Activated naive CD4-positive, alpha-beta T cell treated with anti-CD3 and anti-CD28 coated beads for 36 hours (primary cell): ENCODE measurements around the gene ANKRD22. TPM values are rescaled to one million over a fixed set of nuclear protein-coding genes. Genes with fewer than 3 reads are reported as not detected.

Experiments
- CTCF ChIA-PET: fragments of 350-600 bp; sonication (Branson Sonifier 250); formaldehyde crosslinking; loops from one replicate; lab custom pipeline; 2021; ENCODE audit warnings: antibody characterized with exemption; lab: Charles Lee
- DNase-seq: peaks from one replicate; pipeline ENCODE4 v3.0.0-alpha.2; 2020
- H3K27ac Mint-ChIP-seq: one replicate; pipeline ENCODE4 v1.8.0; 2021; ENCODE audit warnings: mild to moderate bottlenecking, mixed read lengths
- H3K27me3 Mint-ChIP-seq: one replicate; pipeline ENCODE4 v1.8.0; 2021; ENCODE audit warnings: low read depth, mixed read lengths
- H3K36me3 Mint-ChIP-seq: one replicate; pipeline ENCODE4 v1.8.0; 2021; ENCODE audit warnings: low read depth, mixed read lengths
- H3K4me1 Mint-ChIP-seq: one replicate; pipeline ENCODE4 v1.8.0; 2021; ENCODE audit warnings: low read depth, mixed read lengths
- H3K4me3 Mint-ChIP-seq: one replicate; pipeline ENCODE4 v1.8.0; 2021; ENCODE audit warnings: mild to moderate bottlenecking, moderate library complexity, mixed read lengths
- H3K9me3 Mint-ChIP-seq: one replicate; pipeline ENCODE4 v1.8.0; 2021; ENCODE audit warnings: mixed read lengths
- intact Hi-C: fragments of 100-400 bp; cut with micrococcal nuclease; formaldehyde crosslinking; loops from one replicate; pipeline ENCODE4 v1.15.1; 2023
- total RNA-seq, 2 experiments: library from RNA; stranded (reverse); gene quantifications; one replicate each; pipeline ENCODE4 v1.2.3, GENCODE V29; 2021

ANKRD22 gene
- total RNA-seq, result under 1 TPM in 1 of 2 experiments, not detected in 1; 0.12 TPM

GRCh38 chr10:88851706-88852105 lies at the start of gene ANKRD22:
Gene ANKRD22, minus strand, starts transcription at chr10:88851844. Its CDS starts 237 bp downstream, at chr10:88851607.
- intact Hi-C loops, result no loop called here
- H3K4me1 Mint-ChIP-seq, result peaks cover 13% of the 10 kb centered on the region
- peaks cover 2% of the 10 kb centered on the region for H3K27me3 Mint-ChIP-seq
- H3K27ac Mint-ChIP-seq, result no peak within 1 kb of the TSS
- H3K36me3 Mint-ChIP-seq, result no peaks in the 10 kb centered on the region
- H3K9me3 Mint-ChIP-seq, result no peaks in the 10 kb centered on the region
- DNase-seq, result no peak
- H3K4me3 Mint-ChIP-seq, result no peak within 1 kb of the TSS
- CTCF ChIA-PET, result interaction anchor here (0.7 to 2.1 kb wide), 3 partner anchors 16 to 81 kb away, joined by 4 to 5 read pairs (median 4); no protein-coding TSS in a partner anchor

GRCh38 chr10:88899886-88900285 lies 48.2 kb upstream of the ANKRD22 start:
- H3K4me3 Mint-ChIP-seq, result no peak overlapping the region
- no peaks in the 10 kb centered on the region for H3K9me3 Mint-ChIP-seq
- intact Hi-C loops, result loop anchor here (2.0 to 10.0 kb wide), 2 partner anchors 65 to 1815 kb away; no protein-coding TSS in a partner anchor
- CTCF ChIA-PET, result interaction anchor here (0.7 to 4.6 kb wide), 8 partner anchors 8 to 76 kb away, joined by 3 to 44 read pairs (median 12); partner anchors contain the start of gene STAMBPL1
- H3K4me1 Mint-ChIP-seq, result peaks cover 72% of the 10 kb centered on the region
- no peak overlapping the region for H3K27ac Mint-ChIP-seq
- no peaks in the 10 kb centered on the region for H3K27me3 Mint-ChIP-seq
- peaks cover 19% of the 10 kb centered on the region for H3K36me3 Mint-ChIP-seq
- DNase-seq, result no peak

- Mint-ChIP-seq H3K36me3 (peaks cover 18% of the 10 kb centered on the region), H3K4me3 (no peak overlapping the region), H3K4me1 (peaks cover 72% of the 10 kb centered on the region), H3K27me3 (no peaks in the 10 kb centered on the region), H3K9me3 (no peaks in the 10 kb centered on the region), H3K27ac (no peak overlapping the region)
- intact Hi-C loops, result no loop called here
- DNase-seq, result no peak
- CTCF ChIA-PET, result interaction anchor here (1.5 to 4.6 kb wide), 4 partner anchors 9 to 34 kb away, joined by 5 to 36 read pairs (median 12); no protein-coding TSS in a partner anchor
Observed at GRCh38 chr10:88898727-88899126, 47.1 kb upstream of the ANKRD22 start.

GRCh38 chr10:88896994-88897853 lies 45.6 kb upstream of the ANKRD22 start:
- Mint-ChIP-seq H3K27ac (peak overlapping the region; percentile 78), H3K27me3 (no peaks in the 10 kb centered on the region), H3K9me3 (no peaks in the 10 kb centered on the region), H3K4me3 (peak overlapping the region; percentile 32), H3K36me3 (peaks cover 4% of the 10 kb centered on the region), H3K4me1 (peaks cover 62% of the 10 kb centered on the region)
- CTCF ChIA-PET, result interaction anchor here (1.0 to 2.0 kb wide), 4 partner anchors 9 to 61 kb away, joined by 3 to 10 read pairs (median 4); no protein-coding TSS in a partner anchor
- peak; percentile 32 for DNase-seq
- intact Hi-C loops, result loop anchor here (1.0 kb wide), 2 partner anchors 11 to 16 kb away; no protein-coding TSS in a partner anchor

GRCh38 chr10:88896372-88896993 lies 44.8 kb upstream of the ANKRD22 start:
- Mint-ChIP-seq H3K4me3 (peak overlapping the region; percentile 42), H3K9me3 (no peaks in the 10 kb centered on the region), H3K27ac (peak overlapping the region; percentile 78), H3K27me3 (no peaks in the 10 kb centered on the region), H3K4me1 (peaks cover 59% of the 10 kb centered on the region), H3K36me3 (peaks cover 2% of the 10 kb centered on the region)
- DNase-seq, result no peak
- CTCF ChIA-PET, result interaction anchor here (0.6 to 2.0 kb wide), 6 partner anchors 10 to 86 kb away, joined by 3 to 10 read pairs (median 4); no protein-coding TSS in a partner anchor
- intact Hi-C loops, result no loop called here

GRCh38 chr10:88895250-88895649 lies 43.6 kb upstream of the ANKRD22 start:
- Mint-ChIP-seq H3K4me1 (peaks cover 53% of the 10 kb centered on the region), H3K36me3 (peaks cover 2% of the 10 kb centered on the region), H3K9me3 (no peaks in the 10 kb centered on the region)

GRCh38 chr10:88893611-88894010 lies 42.0 kb upstream of the ANKRD22 start:
- H3K27ac Mint-ChIP-seq, result no peak overlapping the region
- CTCF ChIA-PET, result interaction anchor here (1.3 kb wide), 1 partner anchor 59 kb away, joined by 3 read pairs; no protein-coding TSS in a partner anchor
- no peaks in the 10 kb centered on the region for H3K27me3 Mint-ChIP-seq
- H3K9me3 Mint-ChIP-seq, result no peaks in the 10 kb centered on the region
- peaks cover 56% of the 10 kb centered on the region for H3K4me1 Mint-ChIP-seq
- intact Hi-C loops, result no loop called here
- DNase-seq, result no peak
- peaks cover 2% of the 10 kb centered on the region for H3K36me3 Mint-ChIP-seq
- H3K4me3 Mint-ChIP-seq, result no peak overlapping the region

More at GRCh38 chr10:88895250-88895649, 43.6 kb upstream of the ANKRD22 start:
- Mint-ChIP-seq H3K27ac (no peak overlapping the region), H3K4me3 (no peak overlapping the region), H3K27me3 (no peaks in the 10 kb centered on the region)
- no peak for DNase-seq
- intact Hi-C loops, result no loop called here
- CTCF ChIA-PET, result interaction anchor here (0.5 to 1.2 kb wide), 6 partner anchors 37 to 342 kb away, joined by 3 to 6 read pairs (median 3); no protein-coding TSS in a partner anchor

- DNase-seq, result no peak
- H3K4me1 Mint-ChIP-seq, result peaks cover 60% of the 10 kb centered on the region
- CTCF ChIA-PET, result interaction anchor here (1.2 to 1.3 kb wide), 2 partner anchors 14 to 58 kb away, joined by 3 read pairs; no protein-coding TSS in a partner anchor
Observed at GRCh38 chr10:88892222-88892967, 40.8 kb upstream of the ANKRD22 start.

GRCh38 chr10:88890681-88891381 lies 39.2 kb upstream of the ANKRD22 start:
- Mint-ChIP-seq H3K27me3 (no peaks in the 10 kb centered on the region), H3K36me3 (no peaks in the 10 kb centered on the region), H3K9me3 (no peaks in the 10 kb centered on the region), H3K27ac (no peak overlapping the region), H3K4me1 (peaks cover 57% of the 10 kb centered on the region), H3K4me3 (no peak overlapping the region)
- intact Hi-C loops, result no loop called here
- DNase-seq, result no peak
- CTCF ChIA-PET, result interaction anchor here (1.2 kb wide), 1 partner anchor 42 kb away, joined by 4 read pairs; no protein-coding TSS in a partner anchor

More at GRCh38 chr10:88892222-88892967, 40.8 kb upstream of the ANKRD22 start:
- Mint-ChIP-seq H3K27me3 (no peaks in the 10 kb centered on the region), H3K36me3 (peaks cover 2% of the 10 kb centered on the region), H3K27ac (no peak overlapping the region), H3K9me3 (no peaks in the 10 kb centered on the region), H3K4me3 (no peak overlapping the region)
- intact Hi-C loops, result no loop called here

GRCh38 chr10:88889559-88890337 lies 38.1 kb upstream of the ANKRD22 start:
- H3K27ac Mint-ChIP-seq, result no peak overlapping the region

More at GRCh38 chr10:88889559-88890337, 38.1 kb upstream of the ANKRD22 start:
- H3K4me1 Mint-ChIP-seq, result peaks cover 57% of the 10 kb centered on the region
- intact Hi-C loops, result loop anchor here (10.0 kb wide), 1 partner anchor 525 kb away; the partner anchor contains the start of gene IFIT5
- no peak overlapping the region for H3K4me3 Mint-ChIP-seq
- no peaks in the 10 kb centered on the region for H3K27me3 Mint-ChIP-seq
- DNase-seq, result no peak
- CTCF ChIA-PET, result interaction anchor here (1.2 kb wide), 1 partner anchor 43 kb away, joined by 4 read pairs; no protein-coding TSS in a partner anchor
- H3K36me3 Mint-ChIP-seq, result no peaks in the 10 kb centered on the region
- H3K9me3 Mint-ChIP-seq, result no peaks in the 10 kb centered on the region
